Osteoblast (primary cell): ENCODE measurements around the gene STK32C. TPM values are rescaled to one million over a fixed set of nuclear protein-coding genes. Genes with fewer than 3 reads are reported as not detected.

Source experiments
- DNase-seq: peaks from one replicate; pipeline ENCODE4 v3.0.0; 2011; ENCODE audit warnings: low spot score, mixed read lengths; ENCODE audit not compliant: insufficient read length; ENCODE audit errors: missing footprints
- H2AFZ ChIP-seq: 2 replicates; pipeline ENCODE4 v1.6.0; 2011; ENCODE audit warnings: mild to moderate bottlenecking, low read length
- H3K27ac ChIP-seq: 2 replicates; pipeline ENCODE4 v1.5.1; 2011; ENCODE audit warnings: mild to moderate bottlenecking, low read depth, low read length, moderate library complexity
- H3K27me3 ChIP-seq: 2 replicates; pipeline ENCODE4 v1.6.0; 2012; ENCODE audit warnings: mild to moderate bottlenecking, control low read depth, inconsistent platforms, low read length, moderate library complexity; ENCODE audit not compliant: insufficient read depth
- H3K36me3 ChIP-seq: 2 replicates; pipeline ENCODE4 v1.5.1; 2011; ENCODE audit warnings: mild to moderate bottlenecking, low read length, control low read depth, moderate library complexity; ENCODE audit not compliant: insufficient read depth
- H3K4me1 ChIP-seq: 2 replicates; pipeline ENCODE4 v1.5.1; 2011; ENCODE audit warnings: mild to moderate bottlenecking, low read length, control low read depth, moderate library complexity; ENCODE audit not compliant: insufficient read depth
- H3K4me2 ChIP-seq: 2 replicates; pipeline ENCODE4 v1.6.0; 2011; ENCODE audit warnings: mild to moderate bottlenecking, low read length; ENCODE audit not compliant: insufficient read depth
- H3K4me3 ChIP-seq: fragments of 200-600 bp; sonication (generic); 3 replicates; pipeline ENCODE4 v1.5.1; 2012; ENCODE audit warnings: mild to moderate bottlenecking, low read length, inconsistent platforms; ENCODE audit not compliant: insufficient read depth
- H3K79me2 ChIP-seq: 2 replicates; pipeline ENCODE4 v1.6.0; 2012; ENCODE audit warnings: mild to moderate bottlenecking, low read length, control low read depth, inconsistent platforms; ENCODE audit not compliant: insufficient read depth
- H3K9me3 ChIP-seq: 2 replicates; pipeline ENCODE4 v1.5.1; 2011; ENCODE audit warnings: low read depth, low read length, control low read depth
- H4K20me1 ChIP-seq: 2 replicates; pipeline ENCODE4 v1.6.0; 2012; ENCODE audit warnings: mild to moderate bottlenecking, low read length, control low read depth; ENCODE audit not compliant: insufficient read depth
- CTCF ChIP-seq: IDR thresholded peaks from 2 replicates; pipeline ENCODE4 v1.5.1; 2011; ENCODE audit warnings: mild to moderate bottlenecking, low read depth, low read length, moderate library complexity; ENCODE audit errors: extremely low read depth
- total RNA-seq: library from RNA; depleted of rRNA; stranded (reverse); fragments of >200 nt; gene quantifications from 2 replicates; pipeline ENCODE4 v1.2.3, GENCODE V29; 2012

Gene STK32C
- total RNA-seq, 1 donor = 14.5 TPM

GRCh38 chr10:132344386-132344785, 36.6 kb upstream of the STK32C start:
- TF ChIP-seq CTCF = no peak
- H2AFZ ChIP-seq = no peak overlapping the region
- H3K9me3 ChIP-seq = no peaks in the 10 kb centered on the region
- H4K20me1 ChIP-seq = no peaks in the 10 kb centered on the region
- no peaks in the 10 kb centered on the region for H3K27me3 ChIP-seq
- DNase-seq = peak; percentile 27
- no peak overlapping the region for H3K27ac ChIP-seq
- no peaks in the 10 kb centered on the region for H3K4me1 ChIP-seq
- no peak overlapping the region for H3K4me2 ChIP-seq
- no peak overlapping the region for H3K4me3 ChIP-seq
- peaks cover 7% of the 10 kb centered on the region for H3K36me3 ChIP-seq
- H3K79me2 ChIP-seq = no peaks in the 10 kb centered on the region

GRCh38 chr10:132342553-132342952, 34.8 kb upstream of the STK32C start:
- Histone ChIP-seq H3K4me1 (no peaks in the 10 kb centered on the region), H3K27me3 (no peaks in the 10 kb centered on the region), H2AFZ (no peak overlapping the region), H3K4me2 (no peak overlapping the region), H3K79me2 (no peaks in the 10 kb centered on the region), H3K36me3 (peaks cover 7% of the 10 kb centered on the region), H3K4me3 (no peak overlapping the region), H3K9me3 (no peaks in the 10 kb centered on the region), H3K27ac (no peak overlapping the region), H4K20me1 (no peaks in the 10 kb centered on the region)
- no peak for TF ChIP-seq CTCF
- peak; percentile 27 for DNase-seq

- TF ChIP-seq CTCF = no peak
- Histone ChIP-seq H4K20me1 (no peaks in the 10 kb centered on the region), H3K36me3 (peaks cover 7% of the 10 kb centered on the region), H2AFZ (no peak overlapping the region), H3K9me3 (no peaks in the 10 kb centered on the region), H3K4me2 (no peak overlapping the region), H3K4me3 (no peak overlapping the region), H3K79me2 (no peaks in the 10 kb centered on the region), H3K4me1 (no peaks in the 10 kb centered on the region), H3K27me3 (no peaks in the 10 kb centered on the region), H3K27ac (no peak overlapping the region)
- DNase-seq = no peak
Observed at GRCh38 chr10:132341781-132342180, 34.0 kb upstream of the STK32C start.

- TF ChIP-seq CTCF = no peak
- H3K79me2 ChIP-seq = no peaks in the 10 kb centered on the region
- H4K20me1 ChIP-seq = no peaks in the 10 kb centered on the region
- H3K36me3 ChIP-seq = peaks cover 7% of the 10 kb centered on the region
- peak; percentile 18 for DNase-seq
- H3K27ac ChIP-seq = no peak overlapping the region
- H3K4me1 ChIP-seq = no peaks in the 10 kb centered on the region
- H3K27me3 ChIP-seq = no peaks in the 10 kb centered on the region
- no peak overlapping the region for H3K4me3 ChIP-seq
- no peaks in the 10 kb centered on the region for H3K9me3 ChIP-seq
- no peak overlapping the region for H2AFZ ChIP-seq
- H3K4me2 ChIP-seq = no peak overlapping the region
Observed at GRCh38 chr10:132341017-132341416, 33.3 kb upstream of the STK32C start.
